ENCODE data around the gene DISP2.

DNA sequence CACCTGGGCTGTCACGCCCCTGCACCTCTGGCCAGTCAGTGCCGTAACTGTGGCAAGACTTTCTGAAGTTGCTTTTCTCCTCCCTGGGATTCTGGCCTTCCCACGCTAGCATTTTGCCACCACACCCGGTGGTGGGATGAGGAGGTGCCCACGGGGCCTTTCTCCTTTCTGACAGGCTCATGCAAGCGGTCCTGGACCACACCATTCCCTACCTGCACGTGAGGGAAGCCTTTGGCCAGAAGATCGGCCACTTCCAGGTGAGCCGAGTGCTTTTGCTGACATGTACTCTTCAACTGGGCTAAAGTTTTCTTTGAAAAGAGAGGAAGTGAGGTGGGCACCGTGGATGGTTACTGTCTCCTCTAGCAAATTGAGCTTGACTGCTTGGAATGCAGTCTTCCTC is 57.2 kb downstream of the DISP2 start:
- TF ChIP-seq, protein P1, sequence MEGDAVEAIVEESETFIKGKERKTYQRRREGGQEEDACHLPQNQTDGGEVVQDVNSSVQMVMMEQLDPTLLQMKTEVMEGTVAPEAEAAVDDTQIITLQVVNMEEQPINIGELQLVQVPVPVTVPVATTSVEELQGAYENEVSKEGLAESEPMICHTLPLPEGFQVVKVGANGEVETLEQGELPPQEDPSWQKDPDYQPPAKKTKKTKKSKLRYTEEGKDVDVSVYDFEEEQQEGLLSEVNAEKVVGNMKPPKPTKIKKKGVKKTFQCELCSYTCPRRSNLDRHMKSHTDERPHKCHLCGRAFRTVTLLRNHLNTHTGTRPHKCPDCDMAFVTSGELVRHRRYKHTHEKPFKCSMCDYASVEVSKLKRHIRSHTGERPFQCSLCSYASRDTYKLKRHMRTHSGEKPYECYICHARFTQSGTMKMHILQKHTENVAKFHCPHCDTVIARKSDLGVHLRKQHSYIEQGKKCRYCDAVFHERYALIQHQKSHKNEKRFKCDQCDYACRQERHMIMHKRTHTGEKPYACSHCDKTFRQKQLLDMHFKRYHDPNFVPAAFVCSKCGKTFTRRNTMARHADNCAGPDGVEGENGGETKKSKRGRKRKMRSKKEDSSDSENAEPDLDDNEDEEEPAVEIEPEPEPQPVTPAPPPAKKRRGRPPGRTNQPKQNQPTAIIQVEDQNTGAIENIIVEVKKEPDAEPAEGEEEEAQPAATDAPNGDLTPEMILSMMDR (conservative IDR thresholded peaks at IDR 0.05; ENCODE audit: low read depth in 2 of 2): no peak
- no peak for TF ChIP-seq POLR2AphosphoS5 (IDR thresholded peaks at IDR 0.05; ENCODE audit: low read depth)

Data from GM23338 (cell line).